PC-9 (cell line): ENCODE results near the gene ZBTB1. TPM values are rescaled to one million over a fixed set of nuclear protein-coding genes. Genes with fewer than 3 reads are reported as not detected.

Experiments used
- BruUV-seq: library from RNA; stranded (reverse); fragments of 400-500 nt; replicated peaks from 2 replicates; lab custom pipeline; 2021; lab: Mats Ljungman, UMichigan
- CTCF ChIA-PET: fragments of 300-600 bp; sonication (Branson Sonifier 250); formaldehyde crosslinking; loops from one replicate; lab custom pipeline; 2022; ENCODE audit warnings: antibody characterized with exemption; lab: Charles Lee
- POLR2A ChIA-PET: fragments of 300-600 bp; sonication (Branson Sonifier 250); formaldehyde crosslinking; loops from one replicate; lab custom pipeline; 2022; ENCODE audit warnings: antibody characterized with exemption; ENCODE audit not compliant: unreplicated experiment; lab: Charles Lee
- DNase-seq, 2 experiments: peaks; one replicate each; pipeline versions ENCODE4 v3.0.0 to v3.0.0-alpha.2; 2015 to 2022; ENCODE audit warnings: mixed read lengths in 1 of 2
- H2AFZ ChIP-seq: fragments of 200-600 bp; sonication (generic); 2 replicates; pipeline ENCODE4 v1.8.1; 2017; ENCODE audit warnings: antibody characterized with exemption
- H3F3A ChIP-seq: fragments of 200-600 bp; sonication (generic); 2 replicates; pipeline ENCODE4 v1.8.1; 2017; ENCODE audit warnings: antibody characterized with exemption, mild to moderate bottlenecking, low read depth; ENCODE audit not compliant: insufficient read depth
- H3K27ac ChIP-seq: fragments of 200-600 bp; sonication (generic); 2 replicates; pipeline ENCODE4 v1.6.1; 2016; ENCODE audit warnings: mixed run types
- H3K27me3 ChIP-seq: fragments of 200-600 bp; sonication (generic); 2 replicates; pipeline ENCODE4 v1.6.1; 2016; ENCODE audit warnings: low read depth, mixed run types; ENCODE audit not compliant: insufficient read depth
- H3K36me3 ChIP-seq: fragments of 200-600 bp; sonication (generic); 2 replicates; pipeline ENCODE4 v1.6.1; 2016; ENCODE audit warnings: low read depth, mixed run types
- H3K4me1 ChIP-seq: fragments of 200-600 bp; sonication (generic); replicated peaks from 2 replicates; pipeline ENCODE4 v1.6.1; 2016; ENCODE audit warnings: mixed run types; ENCODE audit not compliant: insufficient read depth
- H3K4me2 ChIP-seq: fragments of 200-600 bp; sonication (generic); 2 replicates; pipeline ENCODE4 v1.6.1; 2017; ENCODE audit warnings: mixed run types
- H3K4me3 ChIP-seq: fragments of 200-600 bp; sonication (generic); 2 replicates; pipeline ENCODE4 v1.6.1; 2016; ENCODE audit warnings: mixed run types
- H3K79me2 ChIP-seq: fragments of 200-600 bp; sonication (generic); 2 replicates; pipeline ENCODE4 v1.6.1; 2017; ENCODE audit warnings: low read depth, mixed run types
- H3K9me2 ChIP-seq: fragments of 200-600 bp; sonication (generic); 2 replicates; pipeline ENCODE4 v1.8.1; 2017; ENCODE audit warnings: mild to moderate bottlenecking; ENCODE audit not compliant: insufficient read depth
- H3K9me3 ChIP-seq: fragments of 200-600 bp; sonication (generic); 2 replicates; pipeline ENCODE4 v1.8.1; 2016; ENCODE audit warnings: low read depth; ENCODE audit not compliant: insufficient read depth
- H4K20me1 ChIP-seq: fragments of 200-600 bp; sonication (generic); 2 replicates; pipeline ENCODE4 v1.8.1; 2017; ENCODE audit not compliant: insufficient read depth
- CTCF ChIP-seq: fragments of 200-600 bp; sonication (generic); conservative IDR thresholded peaks from 2 replicates; pipeline ENCODE4 v1.6.1; 2017; ENCODE audit warnings: mixed run types, antibody characterized with exemption, mild to moderate bottlenecking, moderate library complexity
- EZH2 ChIP-seq: fragments of 200-600 bp; sonication (generic); IDR thresholded peaks from 2 replicates; pipeline ENCODE4 v1.8.0; 2017; ENCODE audit warnings: antibody characterized with exemption, low read depth
- intact Hi-C: fragments of 100-400 bp; cut with micrococcal nuclease; formaldehyde crosslinking; loops from one replicate; pipeline ENCODE4 v1.10.0; 2022; ENCODE audit not compliant: unreplicated experiment
- total RNA-seq: library from RNA; stranded (reverse); gene quantifications from 2 replicates; pipeline ENCODE4 v1.2.3, GENCODE V29; 2021

ZBTB1 gene
- total RNA-seq, 1 experiment from 2014 or later = 55.4 TPM

DNA sequence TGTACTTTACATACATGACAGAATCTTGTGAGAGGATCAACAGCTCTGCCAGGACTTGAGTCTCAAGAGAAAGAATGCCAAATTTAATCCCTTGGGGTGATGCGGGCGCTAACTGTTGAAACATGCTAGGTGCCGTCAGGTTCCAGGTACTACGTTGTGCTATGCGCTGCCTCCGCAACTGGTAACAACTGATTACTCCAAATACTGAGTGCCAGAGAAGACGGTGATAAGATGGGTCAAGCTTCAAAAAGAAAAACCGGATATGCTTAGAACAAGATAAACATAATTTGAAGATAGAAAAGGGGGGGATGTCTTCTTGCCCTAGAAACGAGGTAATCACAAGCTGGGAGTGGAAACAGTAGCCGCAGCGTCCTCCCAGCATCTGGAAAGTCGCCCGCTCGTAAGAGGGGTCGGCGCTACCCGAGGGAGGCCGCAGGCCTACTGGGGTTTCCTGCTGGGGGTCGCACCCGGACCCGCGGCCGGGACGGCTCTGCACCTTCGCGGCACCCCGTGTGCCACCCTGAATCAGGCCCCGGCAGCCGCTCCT is 1.6 kb upstream of the ZBTB1 start:
- intact Hi-C loops = loop anchor here (1.0 to 10.0 kb wide), 6 partner anchors 37 to 469 kb away; partner anchors contain the start of genes CHURC1, HSPA2, PLEKHG3 and RAB15
- Histone ChIP-seq H3K4me3 (peak overlapping the region; percentile 61), H2AFZ (peak overlapping the region; percentile 93), H3K27ac (peak overlapping the region; percentile 93), H3K4me1 (peaks cover 48% of the 10 kb centered on the region), H3F3A (peaks cover 45% of the 10 kb centered on the region), H3K27me3 (no peaks in the 10 kb centered on the region), H3K9me2 (no peaks in the 10 kb centered on the region), H4K20me1 (peaks cover 17% of the 10 kb centered on the region; the same call in 1 of the 2 replicates), H3K79me2 (peaks cover 78% of the 10 kb centered on the region), H3K9me3 (no peaks in the 10 kb centered on the region), H3K4me2 (peak overlapping the region; percentile 82), H3K36me3 (0 out of 2 replicates have a peak, but pooled peaks cover 4% of the 10 kb centered on the region)
- POLR2A ChIA-PET = interaction anchor here (0.5 to 0.7 kb wide), 4 partner anchors 16 to 126 kb away, joined by 4 to 9 read pairs (median 7); no protein-coding TSS in a partner anchor
- CTCF ChIA-PET = no interaction called here
- TF ChIP-seq EZH2 = no peak
- TF ChIP-seq CTCF = no peak
- peak in 1 of 2 experiments; percentile 14 for DNase-seq
- BruUV-seq = TSS peak; percentile 31

DNA sequence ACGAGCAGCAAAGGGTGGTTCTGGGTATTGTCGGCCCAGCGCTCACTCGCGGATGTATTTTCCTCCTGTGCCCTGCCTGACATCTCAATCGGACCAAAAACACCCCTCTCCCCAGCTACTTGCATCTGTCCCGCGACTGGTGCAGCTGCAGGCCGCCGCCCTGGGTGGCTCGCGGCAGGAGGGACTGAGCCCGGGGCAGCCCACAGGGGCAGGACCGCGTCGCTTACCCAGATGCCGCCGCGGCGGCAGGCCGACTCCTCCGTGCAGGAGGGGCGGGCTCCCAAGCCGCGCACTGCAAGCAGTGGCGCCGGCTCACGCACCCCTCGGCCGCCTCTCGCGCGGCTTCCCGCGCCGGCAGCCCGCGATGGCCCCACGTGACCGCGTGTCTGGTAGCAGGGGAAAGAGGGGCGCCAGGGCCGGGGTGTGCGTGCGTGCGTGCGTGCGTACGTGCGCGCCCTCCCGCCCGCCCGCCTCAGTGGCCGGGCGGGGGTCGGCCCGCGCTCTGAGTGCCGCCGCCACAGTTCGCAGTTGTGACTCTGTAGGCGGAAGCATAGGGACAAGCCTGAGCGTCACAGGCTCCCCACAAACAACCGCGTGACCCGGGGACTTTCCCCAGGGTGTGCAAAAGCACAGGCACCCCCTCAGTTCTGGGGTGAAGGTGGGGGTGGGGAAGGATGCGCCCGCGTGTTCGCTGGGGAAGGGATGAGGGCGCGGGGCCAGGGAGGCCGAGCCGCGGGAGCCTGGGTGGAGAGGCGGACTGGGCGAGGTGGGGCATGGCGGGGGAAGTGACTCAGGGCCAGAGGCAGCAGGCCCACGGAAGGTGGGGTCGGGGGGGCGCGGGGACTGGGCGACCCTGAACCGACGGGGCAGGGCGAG is 898 bp upstream of the ZBTB1 start, which contains the start of gene ZBTB25:
TSS of gene ZBTB25 (minus strand) at position 405 of the 876 bp plus-strand sequence. CDS start 13,305 bp downstream, outside the sequence.
- Histone ChIP-seq H3K9me2 (no peaks in the 10 kb centered on the region), H3K4me3 (peak within 1 kb of the TSS; percentile 61), H3K4me1 (peaks cover 55% of the 10 kb centered on the region), H3K4me2 (peak within 1 kb of the TSS; percentile 82), H3K27me3 (no peaks in the 10 kb centered on the region), H4K20me1 (peaks cover 24% of the 10 kb centered on the region), H3K36me3 (0 out of 2 replicates have a peak, but pooled peaks cover 8% of the 10 kb centered on the region), H2AFZ (peak within 1 kb of the TSS; percentile 93), H3K9me3 (no peaks in the 10 kb centered on the region), H3F3A (peaks cover 45% of the 10 kb centered on the region), H3K79me2 (peaks cover 85% of the 10 kb centered on the region), H3K27ac (peak within 1 kb of the TSS; percentile 93)
- no TSS peak for BruUV-seq
- ChIA-PET CTCF (interaction anchor here (0.6 to 0.7 kb wide), 3 partner anchors 9 to 778 kb away, joined by 5 to 8 read pairs (median 6); no protein-coding TSS in a partner anchor), POLR2A (interaction anchor here (0.5 to 0.7 kb wide), 4 partner anchors 33 to 125 kb away, joined by 3 to 8 read pairs (median 5); no protein-coding TSS in a partner anchor)
- intact Hi-C loops = loop anchor here (1.0 to 10.0 kb wide), 7 partner anchors 37 to 469 kb away; partner anchors contain the start of genes CHURC1, HSPA2, PLEKHG3 and RAB15
- TF ChIP-seq CTCF (no peak), EZH2 (no peak)
- peak; percentile 85 to 94 for DNase-seq
